Astrocyte of the hippocampus (primary cell): ENCODE results near the gene MIEF2.
"Not testable (repeated sequence)": the region's sequence is repeated elsewhere in the genome, so short reads cannot be mapped to it uniquely, and the experiment has no call there.

ENCODE experiments used
- DNase-seq: peaks from one replicate; pipeline ENCODE4 v3.0.0; 2011; ENCODE audit warnings: low read depth, low spot score

MIEF2 gene

DNA sequence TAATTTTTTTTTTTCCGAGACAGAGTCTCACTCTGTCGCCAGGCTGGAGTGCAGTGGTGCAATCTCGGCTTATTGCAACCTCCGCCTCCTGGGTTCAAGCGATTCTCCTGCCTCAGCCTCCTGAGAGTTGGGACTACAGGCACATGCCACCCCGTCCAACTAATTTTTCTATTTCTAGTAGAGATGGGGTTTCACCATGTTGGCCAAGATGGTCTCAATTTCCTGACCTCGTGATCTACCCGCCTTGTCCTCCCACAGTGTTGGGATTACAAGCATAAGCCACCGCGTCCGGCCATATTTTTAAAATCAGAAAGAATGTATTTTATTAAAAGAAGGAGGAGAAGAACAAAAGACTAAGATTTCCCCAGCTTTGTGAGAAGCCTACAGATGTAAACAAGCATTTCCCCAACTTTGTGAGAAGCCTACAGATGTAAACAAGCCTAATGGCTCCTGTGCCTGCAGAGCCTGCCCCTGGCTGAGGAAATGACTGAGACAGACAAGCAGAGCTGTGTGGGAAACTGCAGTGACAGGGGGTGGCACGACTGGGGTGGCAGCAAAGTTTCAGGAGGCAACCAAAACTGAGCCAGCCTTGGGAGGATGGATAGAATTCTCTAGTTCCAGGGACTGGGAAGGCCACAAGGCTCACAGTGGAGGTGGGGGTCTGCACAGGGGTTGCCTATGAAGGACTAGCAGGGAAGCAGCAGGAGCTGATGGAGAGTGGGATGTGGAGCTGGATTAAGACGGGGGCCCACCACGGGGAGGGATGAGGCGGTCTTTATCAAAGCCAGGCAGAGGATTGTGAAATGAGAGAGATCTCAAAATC lies 31.5 kb downstream of the MIEF2 start:
- DNase-seq = no peak

DNA sequence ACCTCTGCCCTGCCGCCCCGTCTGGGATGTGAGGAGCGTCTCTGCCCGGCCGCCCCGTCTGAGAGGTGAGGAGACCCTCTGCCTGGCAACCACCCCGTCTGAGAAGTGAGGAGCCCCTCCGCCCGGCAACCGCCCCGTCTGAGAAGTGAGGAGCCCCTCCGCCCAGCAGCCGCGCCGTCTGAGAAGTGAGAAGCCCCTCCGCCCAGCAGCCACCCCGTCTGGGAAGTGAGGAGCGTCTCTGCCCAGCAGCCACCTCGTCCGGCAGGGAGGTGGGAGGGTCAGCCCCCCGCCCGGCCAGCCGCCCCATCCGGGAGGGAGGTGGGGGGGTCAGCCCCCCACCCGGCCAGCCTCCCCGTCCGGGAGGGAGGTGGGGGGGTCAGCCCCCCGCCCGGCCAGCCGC lies 37.6 kb downstream of the MIEF2 start:
- not testable (repeated sequence) for DNase-seq

DNA sequence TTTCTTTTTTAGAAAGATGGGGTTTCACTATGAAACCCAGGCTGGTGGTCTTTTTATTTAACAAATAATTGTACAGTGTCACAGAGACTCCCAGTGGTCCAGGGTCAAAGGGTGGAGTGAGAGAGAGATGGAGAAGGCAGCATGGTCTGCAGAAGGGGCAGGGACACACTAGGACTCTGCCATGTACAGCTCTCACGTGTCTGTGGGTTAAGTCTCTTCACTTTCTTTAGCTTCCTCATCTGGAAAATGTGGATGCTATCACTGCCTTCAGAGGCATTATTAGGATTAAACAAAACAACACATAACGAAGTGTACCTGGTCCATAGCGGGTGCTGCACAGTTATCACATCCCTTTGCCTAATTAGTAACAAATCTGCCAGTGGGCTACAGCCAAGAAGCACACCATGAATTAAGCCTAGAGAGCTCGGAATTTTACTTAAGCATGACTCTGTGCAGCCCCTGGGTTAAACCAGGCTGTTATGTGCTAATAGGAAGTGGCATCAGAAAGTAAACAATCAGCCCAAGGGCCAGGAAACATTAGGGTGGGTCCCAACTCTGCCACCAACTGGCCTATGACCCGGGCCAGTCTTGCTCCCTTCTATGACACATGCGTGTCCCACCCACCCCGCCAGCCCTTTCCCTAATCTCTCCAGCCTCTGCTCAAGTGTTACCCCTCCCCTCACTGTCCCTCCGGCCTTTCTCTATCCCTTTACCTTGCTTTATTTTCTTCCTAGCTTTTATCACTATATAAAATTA lies 40.4 kb downstream of the MIEF2 start:
- no peak for DNase-seq

DNA sequence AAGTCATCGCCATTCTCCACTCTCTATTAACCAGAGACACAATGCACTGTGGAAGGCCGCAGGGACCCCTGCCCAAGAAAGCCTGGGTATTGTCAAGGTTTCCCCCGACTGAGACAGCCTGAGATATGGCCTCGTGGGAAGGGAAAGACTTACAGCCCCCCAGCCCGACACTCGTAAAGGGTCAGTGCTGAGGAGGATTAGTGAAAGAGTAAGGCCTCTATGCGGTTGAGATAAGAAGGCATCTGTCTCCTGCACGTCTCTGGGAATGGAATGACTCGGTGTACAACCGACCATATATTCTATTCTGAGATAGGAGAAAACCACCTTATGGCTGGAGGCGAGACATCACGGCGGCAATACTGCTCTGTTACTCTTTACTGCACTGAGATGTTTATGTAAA lies 42.7 kb downstream of the MIEF2 start:
- DNase-seq = not testable (repeated sequence)

DNA sequence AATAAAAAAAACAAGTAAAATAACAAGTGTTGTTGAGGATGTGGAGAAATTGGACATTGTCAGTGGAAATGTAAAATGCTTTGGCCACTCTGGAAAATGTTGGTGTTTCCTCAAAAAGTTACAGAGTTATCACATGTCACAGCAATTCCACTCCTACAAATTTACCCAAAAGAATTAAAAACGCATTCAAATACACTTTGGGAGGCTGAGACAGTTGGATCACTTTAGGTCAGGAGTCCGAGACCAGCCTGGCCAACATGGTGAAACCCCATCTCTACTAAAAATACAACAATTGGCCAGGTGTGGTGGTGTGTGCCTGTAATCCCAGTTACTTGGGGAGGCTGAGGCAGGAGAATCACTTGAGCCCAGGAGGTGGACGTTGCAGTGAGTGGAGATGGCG lies 48.7 kb downstream of the MIEF2 start:
- DNase-seq = no peak

DNA sequence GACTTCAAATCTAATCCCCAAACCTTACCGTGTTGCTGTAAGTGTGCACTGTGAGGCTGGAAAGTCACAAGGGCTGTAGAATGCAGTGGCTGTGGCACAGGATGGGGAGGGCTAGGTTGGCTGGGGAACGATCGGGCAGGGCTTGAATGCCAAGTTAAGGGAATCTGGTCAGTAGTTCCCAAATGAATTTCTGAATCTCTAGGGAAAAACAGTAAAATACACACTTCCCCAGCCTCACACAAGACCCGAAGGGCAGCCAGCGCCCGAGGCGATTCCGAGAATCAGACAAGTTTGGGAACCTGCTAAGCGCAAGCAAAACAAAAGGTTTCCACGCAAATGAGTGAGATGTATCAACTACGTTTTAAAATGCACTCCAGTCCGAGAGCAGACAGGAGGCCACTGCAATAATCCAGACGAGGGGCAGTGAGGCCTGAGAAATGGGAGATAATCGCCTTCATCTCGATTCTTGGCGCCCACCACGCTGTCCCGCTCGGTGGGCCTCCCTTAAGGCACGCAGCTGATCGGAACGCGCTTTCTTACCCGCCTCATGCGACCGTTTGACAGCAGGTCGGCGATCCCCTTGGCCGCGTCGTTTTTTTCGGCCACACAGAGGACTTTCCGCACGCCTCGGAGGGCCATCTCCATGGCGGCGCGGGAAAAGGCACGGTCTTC lies 53.7 kb downstream of the MIEF2 start:
- DNase-seq = peak; percentile 45

DNA sequence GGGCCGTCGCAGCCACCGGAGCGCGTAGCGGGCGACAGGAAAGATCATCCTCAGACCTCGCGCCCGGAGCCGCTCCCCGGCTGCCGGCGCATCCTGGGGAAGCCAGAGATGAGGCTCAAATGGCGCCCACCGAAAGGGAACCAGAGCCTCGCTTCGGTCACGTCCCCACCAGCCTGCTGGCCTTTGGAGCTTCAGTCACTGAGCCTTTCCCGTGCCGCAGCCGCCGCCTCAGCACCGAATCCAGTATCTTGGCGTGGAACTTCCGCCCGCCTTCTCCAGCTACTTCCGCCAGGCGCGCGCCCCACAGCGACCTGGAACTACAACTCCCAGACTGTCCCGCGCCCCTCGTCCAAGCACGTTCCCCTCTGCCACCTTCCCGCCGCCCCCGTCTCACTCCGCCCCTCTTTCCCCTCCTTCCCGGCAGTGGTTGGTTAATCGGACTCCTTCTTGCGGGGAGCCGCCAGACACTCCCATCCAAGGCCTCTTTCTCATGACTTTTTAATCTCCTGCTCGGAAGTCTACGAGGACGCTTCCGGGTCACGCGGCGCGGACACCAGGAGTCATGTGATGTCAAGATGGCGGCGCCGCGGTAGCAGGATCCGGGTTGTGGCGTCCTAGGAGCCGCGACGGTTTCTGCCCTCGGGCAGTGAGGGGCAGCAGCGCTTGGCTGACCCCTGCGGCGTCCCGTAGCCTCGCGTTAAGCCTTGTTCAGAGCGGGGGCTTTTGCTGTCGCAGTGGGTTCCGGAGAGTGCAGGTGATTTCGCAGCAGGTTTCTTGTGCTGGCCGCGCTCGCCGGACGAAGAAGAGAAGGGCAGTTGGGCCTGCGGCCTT lies 54.5 kb downstream of the MIEF2 start, which contains the start of the genes SMCR8 and TOP3A:
Gene SMCR8 (plus strand): TSS at position 563 of the 831 bp plus-strand sequence. CDS start 497 bp downstream, outside the sequence.
Gene TOP3A (minus strand): TSS at position 264 of the 831 bp plus-strand sequence. CDS start 216 bp downstream, at position 48.
- peak; percentile 99 for DNase-seq

DNA sequence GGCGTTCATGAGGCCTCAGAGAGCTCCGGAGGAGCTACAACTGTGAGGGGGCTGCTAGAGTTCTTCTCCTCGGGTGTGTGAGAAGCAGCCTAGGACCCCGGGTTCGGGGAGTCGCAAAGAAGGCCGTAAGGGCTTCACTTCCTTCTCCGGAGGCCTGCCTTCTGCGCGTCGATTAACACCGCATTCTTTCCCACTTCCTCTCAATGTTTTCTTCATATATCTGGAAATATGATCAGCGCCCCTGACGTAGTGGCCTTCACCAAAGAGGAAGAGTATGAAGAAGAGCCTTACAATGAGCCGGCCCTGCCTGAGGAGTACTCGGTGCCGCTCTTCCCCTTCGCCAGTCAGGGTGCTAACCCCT lies 55.1 kb downstream of the MIEF2 start:
- no peak for DNase-seq

DNA sequence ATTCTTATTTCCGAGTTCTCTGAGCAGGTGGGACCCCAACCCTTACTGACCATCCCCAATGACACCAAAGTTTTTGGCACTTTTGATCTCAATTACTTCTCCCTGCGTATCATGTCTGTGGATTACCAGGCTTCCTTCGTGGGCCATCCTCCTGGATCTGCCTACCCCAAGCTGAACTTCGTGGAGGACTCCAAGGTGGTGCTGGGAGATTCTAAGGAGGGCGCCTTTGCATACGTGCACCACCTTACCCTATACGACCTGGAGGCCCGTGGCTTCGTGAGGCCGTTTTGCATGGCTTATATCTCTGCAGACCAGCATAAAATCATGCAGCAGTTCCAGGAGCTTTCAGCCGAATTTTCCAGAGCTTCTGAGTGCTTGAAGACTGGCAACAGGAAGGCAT lies 55.5 kb downstream of the MIEF2 start:
- no peak for DNase-seq
